Left kidney (tissue), 2 donors: Measurements from ENCODE around the gene SELL. TPM values are rescaled to one million over a fixed set of nuclear protein-coding genes. Genes with fewer than 3 reads are reported as not detected.
"Not testable (repeated sequence)": the region's sequence is repeated elsewhere in the genome, so short reads cannot be mapped to it uniquely, and the experiment has no call there.

ENCODE experiments used
- DNase-seq: peaks from one replicate; pipeline ENCODE4 v3.0.0-alpha.2; 2013
- polyA plus RNA-seq: library from polyadenylated mRNA; unstranded; fragments of 120-200 nt; gene quantifications from one replicate; pipeline ENCODE4 v1.2.1, GENCODE V29; 2013; ENCODE audit not compliant: insufficient read length

The SELL gene
- polyA plus RNA-seq, 1 donor: 2.1 TPM

DNA sequence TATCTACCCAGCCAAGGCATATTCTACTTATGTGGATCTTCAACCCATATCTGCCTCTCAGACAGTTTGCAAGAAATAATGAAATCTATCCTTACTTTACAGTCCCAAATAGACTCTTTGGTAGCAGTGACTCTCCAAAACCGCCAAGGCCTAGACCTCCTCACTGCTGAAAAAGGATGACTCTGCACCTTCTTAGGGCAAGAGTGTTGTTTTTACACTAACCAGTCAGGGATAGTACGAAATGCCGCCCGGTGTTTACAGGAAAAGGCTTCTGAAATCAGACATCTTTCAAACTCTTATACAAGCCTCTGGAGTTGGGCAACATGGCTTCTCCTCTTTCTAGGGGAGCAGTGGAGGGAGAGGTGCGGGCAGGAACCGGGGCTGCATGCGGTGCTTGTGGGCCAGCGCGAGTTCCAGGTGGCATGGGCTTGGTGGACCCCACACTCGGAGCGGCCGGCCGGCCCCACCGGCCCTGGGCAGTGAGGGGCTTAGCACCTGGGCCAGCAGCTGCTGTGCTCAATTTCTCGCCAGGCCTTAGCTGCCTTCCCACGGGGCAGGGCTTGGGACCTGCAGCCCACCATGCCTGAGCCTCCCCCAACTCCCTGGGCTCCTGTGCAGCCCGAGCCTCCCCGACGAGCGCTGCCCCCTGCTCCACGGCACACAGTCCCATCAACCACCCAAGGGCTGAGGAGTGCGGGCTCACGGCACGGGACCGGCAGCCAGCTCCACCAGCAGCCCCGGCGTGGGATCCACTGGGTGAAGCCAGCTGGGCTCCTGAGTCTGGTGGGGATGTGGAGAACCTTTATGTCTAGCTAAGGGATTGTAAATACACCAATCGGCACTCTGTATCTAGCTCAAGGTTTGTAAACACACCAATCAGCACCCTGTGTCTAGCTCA, 43.5 kb downstream of the SELL start:
- DNase-seq: not testable (repeated sequence)

- DNase-seq: not testable (repeated sequence)
Measured at GRCh38 chr1:169667227-169667639, 44.2 kb downstream of the SELL start.

DNA sequence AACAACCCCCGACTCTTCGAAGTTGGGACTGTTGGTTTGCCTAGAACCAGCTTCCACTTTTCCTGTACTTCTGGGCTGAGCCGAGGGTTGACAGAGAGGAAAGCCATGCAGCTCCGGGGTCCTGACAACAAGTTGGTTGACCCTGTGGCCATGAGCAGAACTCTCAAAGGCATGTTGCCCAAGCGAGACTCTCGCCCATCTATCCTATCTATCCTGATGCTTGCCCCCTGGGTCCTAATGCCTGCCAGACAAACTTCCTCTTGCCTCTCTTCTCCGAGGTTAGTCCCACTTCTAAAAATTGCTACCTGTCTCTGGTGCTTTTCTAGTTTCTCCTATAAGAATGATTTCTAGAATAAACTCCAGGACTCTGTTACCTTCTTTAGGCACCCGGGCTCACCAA, 48.7 kb downstream of the SELL start:
- not testable (repeated sequence) for DNase-seq

GRCh38 chr1:169661066-169661465, 50.4 kb downstream of the SELL start:
- DNase-seq: not testable (repeated sequence)

- not testable (repeated sequence) for DNase-seq
Measured at GRCh38 chr1:169658777-169659176, 52.6 kb downstream of the SELL start.

- DNase-seq: no peak
Measured at GRCh38 chr1:169653873-169654272, 57.5 kb downstream of the SELL start.

- no peak for DNase-seq
Measured at GRCh38 chr1:169651035-169651434, 60.4 kb downstream of the SELL start.

- DNase-seq: no peak
Measured at GRCh38 chr1:169650551-169650950, 60.9 kb downstream of the SELL start.

DNA sequence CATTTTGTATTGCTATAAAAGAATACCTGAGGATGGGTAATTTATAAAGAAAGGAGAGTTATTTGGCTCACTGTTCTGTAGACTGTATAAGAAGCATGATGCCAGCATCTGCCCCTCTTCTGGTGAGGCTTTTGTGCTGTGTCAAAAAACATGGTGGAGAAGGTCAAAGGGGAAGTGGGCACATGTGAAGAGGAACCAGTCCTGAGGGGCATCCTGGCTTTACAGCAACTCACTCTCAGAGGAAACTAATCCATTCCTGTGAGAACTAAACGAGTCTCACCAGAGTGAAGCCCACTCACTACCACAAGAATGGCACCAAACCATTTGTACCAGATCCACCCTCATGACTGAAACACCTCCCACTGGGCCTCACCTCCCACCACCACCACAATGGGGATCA, 62.7 kb downstream of the SELL start:
- DNase-seq: no peak

- no peak for DNase-seq
Measured at GRCh38 chr1:169648187-169648586, 63.2 kb downstream of the SELL start.

- DNase-seq: no peak
Measured at GRCh38 chr1:169647512-169647911, 63.9 kb downstream of the SELL start.

GRCh38 chr1:169644297-169644696, 67.1 kb downstream of the SELL start:
- no peak for DNase-seq

Other genes with a start within 250 kb of the SELL start
- gene SLC19A2, start 225.7 kb downstream of the SELL start, polyA plus RNA-seq: 22.3 TPM
- gene F5, start 125.1 kb downstream of the SELL start, polyA plus RNA-seq: 5.7 TPM
- gene SELP, start 81.5 kb downstream of the SELL start, polyA plus RNA-seq: 4.4 TPM
- gene SELE, start 22.5 kb upstream of the SELL start, polyA plus RNA-seq: 0.52 TPM
- gene METTL18, start 83.3 kb upstream of the SELL start, polyA plus RNA-seq: 15.8 TPM
- gene SCYL3, start 182.3 kb upstream of the SELL start, polyA plus RNA-seq: 20.9 TPM